Endothelial cell of umbilical vein (primary cell): ENCODE measurements around the gene GJA9. TPM values are rescaled to one million over a fixed set of nuclear protein-coding genes. Genes with fewer than 3 reads are reported as not detected.
A peak's percentile ranks its signal among the peaks of the same experiment; 100 is the strongest.

Experiments
- BruUV-seq: library from RNA; stranded (reverse); fragments of 400-500 nt; replicated peaks from 2 replicates; lab custom pipeline; 2021; lab: Mats Ljungman, UMichigan
- CTCF ChIA-PET: fragments of 300-600, 350-600 bp; sonication (Branson Sonifier 250); formaldehyde crosslinking; loops from one replicate; lab custom pipeline; 2021; ENCODE audit warnings: antibody characterized with exemption, inconsistent platforms; lab: Charles Lee
- POLR2A ChIA-PET: fragments of 300-600, 350-600 bp; sonication (Branson Sonifier 250); formaldehyde crosslinking; loops from one replicate; lab custom pipeline; 2021; ENCODE audit warnings: antibody characterized with exemption, inconsistent platforms; lab: Charles Lee
- DNase-seq: peaks from one replicate; pipeline ENCODE4 v3.0.0-alpha.2; 2011; ENCODE audit warnings: low read depth, low spot score
- FAIRE-seq: peaks from 2 replicates; lab custom pipeline; 2011; peaks lifted over from hg19 to GRCh38; lab: Jason Lieb, UNC
- H2AFZ ChIP-seq: 2 replicates; pipeline ENCODE4 v1.6.0; 2012; ENCODE audit warnings: low read depth, low read length, control low read depth, inconsistent platforms
- H3K27ac ChIP-seq: 2 replicates; pipeline ENCODE4 v1.5.1; 2011; ENCODE audit warnings: low read depth, mild to moderate bottlenecking, control low read depth, low read length, moderate library complexity; ENCODE audit not compliant: insufficient read depth
- H3K27me3 ChIP-seq, 2 experiments: 2 replicates each; pipeline versions ENCODE4 v1.6.0 to v1.6.1; 2011; ENCODE audit warnings: low read length in 2 of 2, mixed read lengths in 1 of 2; ENCODE audit not compliant: control insufficient read depth in 2 of 2, insufficient read depth in 2 of 2
- H3K36me3 ChIP-seq, 2 experiments: 2 replicates in 1 of 2; 3 replicates in 1 of 2; pipeline ENCODE4 v1.5.1; 2011; ENCODE audit warnings: low read length in 2 of 2, mild to moderate bottlenecking in 1 of 2, moderate library complexity in 1 of 2; ENCODE audit not compliant: control insufficient read depth in 2 of 2, insufficient read depth in 2 of 2; ENCODE audit errors: extremely low read depth in 1 of 2
- H3K4me1 ChIP-seq: 3 replicates; pipeline ENCODE4 v1.5.1; 2011; ENCODE audit warnings: mild to moderate bottlenecking, low read length; ENCODE audit not compliant: control insufficient read depth, insufficient read depth; ENCODE audit errors: extremely low read depth
- H3K4me2 ChIP-seq: 2 replicates; pipeline ENCODE4 v1.6.1; 2011; ENCODE audit warnings: low read length, control low read depth, mixed read lengths; ENCODE audit not compliant: insufficient read depth
- H3K4me3 ChIP-seq, 3 experiments: fragments of 200-600 bp in 1 of 3; sonication (generic), shearing (Covaris generic) in 1 of 3; replicated peaks in 1 of 3; 2 replicates each; pipeline ENCODE4 v1.5.1; 2011 to 2016; ENCODE audit warnings: control low read depth in 3 of 3, low read length in 3 of 3, mild to moderate bottlenecking in 2 of 3, inconsistent platforms in 1 of 3, low read depth in 1 of 3, moderate library complexity in 1 of 3; ENCODE audit not compliant: insufficient read depth in 1 of 3
- H3K79me2 ChIP-seq: 2 replicates; pipeline ENCODE4 v1.6.0; 2012; ENCODE audit warnings: low read length, inconsistent platforms; ENCODE audit not compliant: control insufficient read depth, insufficient read depth
- H3K9ac ChIP-seq: replicated peaks from 2 replicates; pipeline ENCODE3; 2011; ENCODE audit warnings: low read length, control low read depth; ENCODE audit not compliant: insufficient read depth; ENCODE audit errors: extremely low read depth
- H3K9me1 ChIP-seq: replicated peaks from 3 replicates; pipeline ENCODE4 v1.6.0; 2011; ENCODE audit warnings: mild to moderate bottlenecking, low read length; ENCODE audit not compliant: control insufficient read depth, insufficient read depth; ENCODE audit errors: extremely low read depth
- H3K9me3 ChIP-seq: replicated peaks from 2 replicates; pipeline ENCODE4 v1.5.1; 2012; ENCODE audit warnings: low read length, inconsistent platforms; ENCODE audit not compliant: control insufficient read depth, insufficient read depth
- H4K20me1 ChIP-seq: replicated peaks from 2 replicates; pipeline ENCODE3; 2011; ENCODE audit warnings: mild to moderate bottlenecking, low read length; ENCODE audit not compliant: control insufficient read depth, insufficient read depth; ENCODE audit errors: extremely low read depth
- EZH2 ChIP-seq: IDR thresholded peaks from 2 replicates; pipeline ENCODE4 v1.6.1; 2012; ENCODE audit warnings: borderline replicate concordance, low read depth, mild to moderate bottlenecking, moderate library complexity, low read length, inconsistent platforms; ENCODE audit not compliant: severe bottlenecking
- FOS ChIP-seq: IDR thresholded peaks from 2 replicates; pipeline ENCODE4 v1.6.1; 2011; ENCODE audit warnings: mild to moderate bottlenecking, low read length, moderate library complexity, borderline replicate concordance; ENCODE audit not compliant: insufficient read depth
- GATA2 ChIP-seq: IDR thresholded peaks from 2 replicates; pipeline ENCODE4 v1.7.0; 2011; ENCODE audit warnings: low read depth, mild to moderate bottlenecking, moderate library complexity, mixed read lengths, low read length; ENCODE audit not compliant: insufficient read length, insufficient read depth
- JUN ChIP-seq: IDR thresholded peaks from 2 replicates; pipeline ENCODE4 v1.6.1; 2011; ENCODE audit warnings: borderline replicate concordance, low read depth; ENCODE audit not compliant: insufficient read length, insufficient read depth
- MAX ChIP-seq: IDR thresholded peaks from 2 replicates; pipeline ENCODE4 v1.6.1; 2011; ENCODE audit not compliant: insufficient read depth, insufficient read length
- MYC ChIP-seq: IDR thresholded peaks from one replicate; pipeline ENCODE4 v1.6.1; 2011; ENCODE audit warnings: mild to moderate bottlenecking, low read depth, low read length
- POLR2A ChIP-seq: IDR thresholded peaks from 2 replicates; pipeline ENCODE4 v1.6.1; 2012; ENCODE audit warnings: low read depth, mild to moderate bottlenecking, control low read depth, low read length
- POLR2AphosphoS5 ChIP-seq: IDR thresholded peaks from 2 replicates; pipeline ENCODE4 v1.6.1; 2012; ENCODE audit warnings: low read depth, mild to moderate bottlenecking, control low read depth, low read length, moderate library complexity; ENCODE audit not compliant: insufficient read depth
- dilution Hi-C: fragments of 300-500 bp; cut with MboI; formaldehyde crosslinking; loops from one replicate; pipeline ENCODE4 v1.15.0; 2019; ENCODE audit warnings: low sequenced_read_pairs; ENCODE audit not compliant: extremely low pct_ligation_motif_present
- intact Hi-C: fragments of 100-400 bp; cut with micrococcal nuclease; formaldehyde crosslinking; loops from one replicate; pipeline ENCODE4 v1.10.0; 2022
- polyA plus RNA-seq, 4 experiments: library from polyadenylated mRNA; depleted of rRNA in 3 of 4; stranded (reverse) in 3 of 4; unstranded in 1 of 4; fragments of >200 nt; gene quantifications; 2 replicates each; pipeline versions ENCODE4 v1.2.1 to v1.2.3, GENCODE V29; 2011 to 2012; ENCODE audit warnings: missing spikeins in 1 of 4
- total RNA-seq: library from RNA; stranded (reverse); gene quantifications from 2 replicates; pipeline ENCODE4 v1.2.3, GENCODE V29; 2021
- TF ChIP-seq, protein P1 (sequence below), 2 donors: IDR thresholded peaks; 1 replicate in 1 of 2; 2 replicates in 1 of 2; pipeline ENCODE4 v1.5.1; 2011; ENCODE audit warnings: low read length in 2 of 2, mild to moderate bottlenecking in 2 of 2, moderate library complexity in 2 of 2, control low read depth in 1 of 2, inconsistent platforms in 1 of 2, low read depth in 1 of 2; ENCODE audit not compliant: insufficient read depth in 1 of 2; ENCODE audit errors: extremely low read depth in 1 of 2

GJA9 gene
- total and polyA plus RNA-seq, 2 donors (not counting 3 experiments of a cell fraction or from before 2014, with no cell fraction given) = not detected

- H3K4me1 ChIP-seq = peaks cover 5% of the 10 kb centered on the region
- CTCF ChIA-PET = interaction anchor here (1.0 to 1.2 kb wide), 2 partner anchors 14 to 233 kb away, joined by 3 to 4 read pairs; no protein-coding TSS in a partner anchor
- DNase-seq = peak; percentile 97
- H3K79me2 ChIP-seq = peaks cover 19% of the 10 kb centered on the region
- TSS peak; percentile 59 for BruUV-seq
- H3K36me3 ChIP-seq = peaks cover 7 to 14% of the 10 kb centered on the region in 2 experiments
- POLR2A ChIA-PET = no interaction called here
- no peaks in the 10 kb centered on the region for H3K27me3 ChIP-seq
- H3K9me1 ChIP-seq = no peaks in the 10 kb centered on the region
- dilution Hi-C loops (no loop called here), intact Hi-C loops (loop anchor here (1.0 to 10.0 kb wide), 6 partner anchors 13 to 715 kb away; partner anchors contain the start of genes AKIRIN1, MACF1, MYCBP and NDUFS5)
- TF ChIP-seq POLR2AphosphoS5 (peak; percentile 92), MAX (peak; percentile 98), JUN (no peak), EZH2 (no peak), MYC (peak; percentile 24), FOS (peak; percentile 27), POLR2A (peak; percentile 57), GATA2 (no peak)
- TF ChIP-seq, protein P1, sequence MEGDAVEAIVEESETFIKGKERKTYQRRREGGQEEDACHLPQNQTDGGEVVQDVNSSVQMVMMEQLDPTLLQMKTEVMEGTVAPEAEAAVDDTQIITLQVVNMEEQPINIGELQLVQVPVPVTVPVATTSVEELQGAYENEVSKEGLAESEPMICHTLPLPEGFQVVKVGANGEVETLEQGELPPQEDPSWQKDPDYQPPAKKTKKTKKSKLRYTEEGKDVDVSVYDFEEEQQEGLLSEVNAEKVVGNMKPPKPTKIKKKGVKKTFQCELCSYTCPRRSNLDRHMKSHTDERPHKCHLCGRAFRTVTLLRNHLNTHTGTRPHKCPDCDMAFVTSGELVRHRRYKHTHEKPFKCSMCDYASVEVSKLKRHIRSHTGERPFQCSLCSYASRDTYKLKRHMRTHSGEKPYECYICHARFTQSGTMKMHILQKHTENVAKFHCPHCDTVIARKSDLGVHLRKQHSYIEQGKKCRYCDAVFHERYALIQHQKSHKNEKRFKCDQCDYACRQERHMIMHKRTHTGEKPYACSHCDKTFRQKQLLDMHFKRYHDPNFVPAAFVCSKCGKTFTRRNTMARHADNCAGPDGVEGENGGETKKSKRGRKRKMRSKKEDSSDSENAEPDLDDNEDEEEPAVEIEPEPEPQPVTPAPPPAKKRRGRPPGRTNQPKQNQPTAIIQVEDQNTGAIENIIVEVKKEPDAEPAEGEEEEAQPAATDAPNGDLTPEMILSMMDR (IDR thresholded peaks at IDR 0.05; ENCODE audit: extremely low read depth in 1 of 2, insufficient read depth in 1 of 2, low read depth in 1 of 2, low read length in 2 of 2) = no peak
- peak within 1 kb of the TSS; percentile 74 to 88 (median 87) for H3K4me3 ChIP-seq
- no peaks in the 10 kb centered on the region for H4K20me1 ChIP-seq
- H3K9me3 ChIP-seq = no peaks in the 10 kb centered on the region
- H3K4me2 ChIP-seq = peak within 1 kb of the TSS; percentile 79
- H3K9ac ChIP-seq = peak within 1 kb of the TSS; percentile 73
- H3K27ac ChIP-seq = peak within 1 kb of the TSS; percentile 36
- peak within 1 kb of the TSS; percentile 90 for H2AFZ ChIP-seq
- FAIRE-seq = peak; percentile 76
Measured at GRCh38 chr1:38859561-38860453, 21.6 kb downstream of the GJA9 start, which contains the start of gene RRAGC. Gene RRAGC, minus strand, starts transcription at chr1:38859772. Its CDS starts 126 bp downstream, at chr1:38859646.
